GM23338 (cell line): Measurements from ENCODE around the gene MPRIP. TPM values are rescaled to one million over a fixed set of nuclear protein-coding genes. Genes with fewer than 3 reads are reported as not detected.

Experiments used
- CREB1 ChIP-seq: fragments of 250-450 bp; sonication (Bioruptor Pico); IDR thresholded peaks from 2 replicates; pipeline ENCODE4 v1.5.0; 2020; ENCODE audit warnings: low read depth, mild to moderate bottlenecking, moderate library complexity
- EZH2 ChIP-seq: fragments of 200-600 bp; sonication (generic); IDR thresholded peaks from one replicate; pipeline ENCODE4 v1.8.0; 2017; ENCODE audit warnings: antibody characterized with exemption, mild to moderate bottlenecking, low read depth; ENCODE audit not compliant: unreplicated experiment
- EZH2phosphoT487 ChIP-seq: fragments of 200-600 bp; sonication (generic); IDR thresholded peaks from one replicate; pipeline ENCODE4 v1.8.1; 2018; ENCODE audit warnings: antibody characterized with exemption; ENCODE audit not compliant: unreplicated experiment
- NANOG ChIP-seq: IDR thresholded peaks from 2 replicates; pipeline ENCODE4 v1.6.1; 2016; ENCODE audit warnings: antibody characterized with exemption, borderline replicate concordance
- POLR2AphosphoS5 ChIP-seq: IDR thresholded peaks from 2 replicates; pipeline ENCODE4 v1.6.1; 2016; ENCODE audit warnings: antibody characterized with exemption, low read depth
- STAT1 ChIP-seq: IDR thresholded peaks from one replicate; pipeline ENCODE4 v1.6.1; 2016; ENCODE audit warnings: antibody characterized with exemption; ENCODE audit not compliant: unreplicated experiment
- ZNF114 ChIP-seq: fragments of 250-450 bp; sonication (Bioruptor Pico); IDR thresholded peaks from 2 replicates; pipeline ENCODE4 v1.5.0; 2020; ENCODE audit warnings: mild to moderate bottlenecking, moderate library complexity
- ZNF331 ChIP-seq: fragments of 250-450 bp; sonication (Bioruptor Pico); IDR thresholded peaks from 2 replicates; pipeline ENCODE4 v1.5.0; 2020; ENCODE audit warnings: low read depth, mild to moderate bottlenecking, moderate library complexity
- polyA plus RNA-seq: library from polyadenylated mRNA; unstranded; fragments of >200 nt; fragmentation: Nextera tagmentation; extraction: Ambion mirVana; gene quantifications from 2 replicates; pipeline ENCODE4 v1.2.1, GENCODE V29; 2016
- total RNA-seq: library from RNA; depleted of rRNA; stranded (reverse); fragments of >200 nt; shearing (Covaris generic); gene quantifications from 2 replicates; pipeline ENCODE4 v1.2.3, GENCODE V29; 2014
- TF ChIP-seq, protein P1 (sequence below): fragments of 250-450 bp; sonication (Bioruptor Pico); IDR thresholded peaks from 2 replicates; pipeline ENCODE4 v1.5.0; 2020; ENCODE audit warnings: mild to moderate bottlenecking, moderate library complexity
- TF ChIP-seq, protein P2 (sequence below): IDR thresholded peaks from one replicate; pipeline ENCODE4 v1.6.1; 2018; ENCODE audit warnings: antibody characterized with exemption; ENCODE audit not compliant: unreplicated experiment

The MPRIP gene
- total and polyA plus RNA-seq, 2 experiments from 2014 or later, result 39.3 to 113 TPM

GRCh38 chr17:17215575-17215974, 173.3 kb downstream of the MPRIP start (continued):
- TF ChIP-seq, protein P1, sequence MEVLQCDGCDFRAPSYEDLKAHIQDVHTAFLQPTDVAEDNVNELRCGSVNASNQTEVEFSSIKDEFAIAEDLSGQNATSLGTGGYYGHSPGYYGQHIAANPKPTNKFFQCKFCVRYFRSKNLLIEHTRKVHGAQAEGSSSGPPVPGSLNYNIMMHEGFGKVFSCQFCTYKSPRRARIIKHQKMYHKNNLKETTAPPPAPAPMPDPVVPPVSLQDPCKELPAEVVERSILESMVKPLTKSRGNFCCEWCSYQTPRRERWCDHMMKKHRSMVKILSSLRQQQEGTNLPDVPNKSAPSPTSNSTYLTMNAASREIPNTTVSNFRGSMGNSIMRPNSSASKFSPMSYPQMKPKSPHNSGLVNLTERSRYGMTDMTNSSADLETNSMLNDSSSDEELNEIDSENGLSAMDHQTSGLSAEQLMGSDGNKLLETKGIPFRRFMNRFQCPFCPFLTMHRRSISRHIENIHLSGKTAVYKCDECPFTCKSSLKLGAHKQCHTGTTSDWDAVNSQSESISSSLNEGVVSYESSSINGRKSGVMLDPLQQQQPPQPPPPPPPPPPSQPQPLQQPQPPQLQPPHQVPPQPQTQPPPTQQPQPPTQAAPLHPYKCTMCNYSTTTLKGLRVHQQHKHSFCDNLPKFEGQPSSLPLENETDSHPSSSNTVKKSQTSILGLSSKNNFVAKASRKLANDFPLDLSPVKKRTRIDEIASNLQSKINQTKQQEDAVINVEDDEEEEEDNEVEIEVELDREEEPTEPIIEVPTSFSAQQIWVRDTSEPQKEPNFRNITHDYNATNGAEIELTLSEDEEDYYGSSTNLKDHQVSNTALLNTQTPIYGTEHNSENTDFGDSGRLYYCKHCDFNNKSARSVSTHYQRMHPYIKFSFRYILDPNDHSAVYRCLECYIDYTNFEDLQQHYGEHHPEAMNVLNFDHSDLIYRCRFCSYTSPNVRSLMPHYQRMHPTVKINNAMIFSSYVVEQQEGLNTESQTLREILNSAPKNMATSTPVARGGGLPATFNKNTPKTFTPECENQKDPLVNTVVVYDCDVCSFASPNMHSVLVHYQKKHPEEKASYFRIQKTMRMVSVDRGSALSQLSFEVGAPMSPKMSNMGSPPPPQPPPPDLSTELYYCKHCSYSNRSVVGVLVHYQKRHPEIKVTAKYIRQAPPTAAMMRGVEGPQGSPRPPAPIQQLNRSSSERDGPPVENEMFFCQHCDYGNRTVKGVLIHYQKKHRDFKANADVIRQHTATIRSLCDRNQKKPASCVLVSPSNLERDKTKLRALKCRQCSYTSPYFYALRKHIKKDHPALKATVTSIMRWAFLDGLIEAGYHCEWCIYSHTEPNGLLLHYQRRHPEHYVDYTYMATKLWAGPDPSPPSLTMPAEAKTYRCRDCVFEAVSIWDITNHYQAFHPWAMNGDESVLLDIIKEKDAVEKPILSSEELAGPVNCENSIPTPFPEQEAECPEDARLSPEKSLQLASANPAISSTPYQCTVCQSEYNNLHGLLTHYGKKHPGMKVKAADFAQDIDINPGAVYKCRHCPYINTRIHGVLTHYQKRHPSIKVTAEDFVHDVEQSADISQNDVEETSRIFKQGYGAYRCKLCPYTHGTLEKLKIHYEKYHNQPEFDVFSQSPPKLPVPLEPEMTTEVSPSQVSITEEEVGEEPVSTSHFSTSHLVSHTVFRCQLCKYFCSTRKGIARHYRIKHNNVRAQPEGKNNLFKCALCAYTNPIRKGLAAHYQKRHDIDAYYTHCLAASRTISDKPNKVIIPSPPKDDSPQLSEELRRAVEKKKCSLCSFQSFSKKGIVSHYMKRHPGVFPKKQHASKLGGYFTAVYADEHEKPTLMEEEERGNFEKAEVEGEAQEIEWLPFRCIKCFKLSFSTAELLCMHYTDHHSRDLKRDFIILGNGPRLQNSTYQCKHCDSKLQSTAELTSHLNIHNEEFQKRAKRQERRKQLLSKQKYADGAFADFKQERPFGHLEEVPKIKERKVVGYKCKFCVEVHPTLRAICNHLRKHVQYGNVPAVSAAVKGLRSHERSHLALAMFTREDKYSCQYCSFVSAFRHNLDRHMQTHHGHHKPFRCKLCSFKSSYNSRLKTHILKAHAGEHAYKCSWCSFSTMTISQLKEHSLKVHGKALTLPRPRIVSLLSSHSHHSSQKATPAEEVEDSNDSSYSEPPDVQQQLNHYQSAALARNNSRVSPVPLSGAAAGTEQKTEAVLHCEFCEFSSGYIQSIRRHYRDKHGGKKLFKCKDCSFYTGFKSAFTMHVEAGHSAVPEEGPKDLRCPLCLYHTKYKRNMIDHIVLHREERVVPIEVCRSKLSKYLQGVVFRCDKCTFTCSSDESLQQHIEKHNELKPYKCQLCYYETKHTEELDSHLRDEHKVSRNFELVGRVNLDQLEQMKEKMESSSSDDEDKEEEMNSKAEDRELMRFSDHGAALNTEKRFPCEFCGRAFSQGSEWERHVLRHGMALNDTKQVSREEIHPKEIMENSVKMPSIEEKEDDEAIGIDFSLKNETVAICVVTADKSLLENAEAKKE, result no peak
- no peak for TF ChIP-seq STAT1
- no peak for TF ChIP-seq POLR2AphosphoS5
- TF ChIP-seq EZH2phosphoT487, result no peak
- TF ChIP-seq EZH2, result no peak
- no peak for TF ChIP-seq NANOG
- TF ChIP-seq, protein P2, sequence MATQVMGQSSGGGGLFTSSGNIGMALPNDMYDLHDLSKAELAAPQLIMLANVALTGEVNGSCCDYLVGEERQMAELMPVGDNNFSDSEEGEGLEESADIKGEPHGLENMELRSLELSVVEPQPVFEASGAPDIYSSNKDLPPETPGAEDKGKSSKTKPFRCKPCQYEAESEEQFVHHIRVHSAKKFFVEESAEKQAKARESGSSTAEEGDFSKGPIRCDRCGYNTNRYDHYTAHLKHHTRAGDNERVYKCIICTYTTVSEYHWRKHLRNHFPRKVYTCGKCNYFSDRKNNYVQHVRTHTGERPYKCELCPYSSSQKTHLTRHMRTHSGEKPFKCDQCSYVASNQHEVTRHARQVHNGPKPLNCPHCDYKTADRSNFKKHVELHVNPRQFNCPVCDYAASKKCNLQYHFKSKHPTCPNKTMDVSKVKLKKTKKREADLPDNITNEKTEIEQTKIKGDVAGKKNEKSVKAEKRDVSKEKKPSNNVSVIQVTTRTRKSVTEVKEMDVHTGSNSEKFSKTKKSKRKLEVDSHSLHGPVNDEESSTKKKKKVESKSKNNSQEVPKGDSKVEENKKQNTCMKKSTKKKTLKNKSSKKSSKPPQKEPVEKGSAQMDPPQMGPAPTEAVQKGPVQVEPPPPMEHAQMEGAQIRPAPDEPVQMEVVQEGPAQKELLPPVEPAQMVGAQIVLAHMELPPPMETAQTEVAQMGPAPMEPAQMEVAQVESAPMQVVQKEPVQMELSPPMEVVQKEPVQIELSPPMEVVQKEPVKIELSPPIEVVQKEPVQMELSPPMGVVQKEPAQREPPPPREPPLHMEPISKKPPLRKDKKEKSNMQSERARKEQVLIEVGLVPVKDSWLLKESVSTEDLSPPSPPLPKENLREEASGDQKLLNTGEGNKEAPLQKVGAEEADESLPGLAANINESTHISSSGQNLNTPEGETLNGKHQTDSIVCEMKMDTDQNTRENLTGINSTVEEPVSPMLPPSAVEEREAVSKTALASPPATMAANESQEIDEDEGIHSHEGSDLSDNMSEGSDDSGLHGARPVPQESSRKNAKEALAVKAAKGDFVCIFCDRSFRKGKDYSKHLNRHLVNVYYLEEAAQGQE, result no peak
- TF ChIP-seq ZNF114 (CRISPR knock-in tag), result no peak
- TF ChIP-seq CREB1 (CRISPR knock-in tag), result no peak
- no peak for TF ChIP-seq ZNF331 (CRISPR knock-in tag)
